DMS 273 (cell line): ENCODE results near the gene SLFN11.
"Not testable (repeated sequence)": the region's sequence is repeated elsewhere in the genome, so short reads cannot be mapped to it uniquely, and the experiment has no call there.

Experiments
- DNase-seq: peaks from one replicate; lab custom pipeline; 2025; ENCODE audit not compliant: unreplicated experiment; lab: John Stamatoyannopoulos, UW

Gene SLFN11

DNA sequence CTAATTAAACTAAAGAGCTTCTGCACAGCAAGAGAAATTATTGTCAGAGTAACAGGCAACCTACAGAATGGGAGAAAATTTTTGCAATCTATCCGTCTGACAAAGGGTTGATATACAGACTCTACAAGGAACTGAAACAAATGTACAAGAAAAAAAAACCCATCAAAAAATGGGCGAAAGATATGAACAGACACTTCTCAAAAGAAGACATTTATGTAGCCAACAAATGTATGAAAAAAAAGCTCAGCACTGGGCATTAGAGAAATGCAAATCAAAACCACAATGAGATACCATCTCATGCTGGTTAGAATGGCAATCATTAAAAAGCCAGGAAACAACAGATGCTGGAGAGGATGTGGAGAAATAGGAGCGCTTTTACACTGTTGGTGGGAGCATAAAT is 64.1 kb downstream of the SLFN11 start:
- DNase-seq: not testable (repeated sequence)
